GM19351 (cell line): ENCODE results near the gene INTS3.
"Not testable (repeated sequence)": the region's sequence is repeated elsewhere in the genome, so short reads cannot be mapped to it uniquely, and the experiment has no call there.

Source experiments
- ATAC-seq: cut with Tn5 transposase; IDR thresholded peaks from one replicate; pipeline ENCODE4 v1.9.1; 2021; ENCODE audit warnings: mild to moderate bottlenecking, moderate library complexity; ENCODE audit not compliant: unreplicated experiment

INTS3 gene

GRCh38 chr1:153778051-153778823 is 50.4 kb downstream of the INTS3 start:
- no peak for ATAC-seq

GRCh38 chr1:153778824-153779519 is 51.1 kb downstream of the INTS3 start:
- no peak for ATAC-seq

GRCh38 chr1:153779781-153780541 is 52.1 kb downstream of the INTS3 start:
- ATAC-seq: no peak

GRCh38 chr1:153780551-153780950 is 52.7 kb downstream of the INTS3 start:
- ATAC-seq: no peak

GRCh38 chr1:153782648-153783047 is 54.8 kb downstream of the INTS3 start:
- not testable (repeated sequence) for ATAC-seq

GRCh38 chr1:153783233-153784190 is 55.7 kb downstream of the INTS3 start:
- ATAC-seq: peak; percentile 83

- ATAC-seq: no peak
Measured at GRCh38 chr1:153786038-153786790, 58.4 kb downstream of the INTS3 start.

GRCh38 chr1:153789478-153790034 is 61.7 kb downstream of the INTS3 start:
- ATAC-seq: no peak

GRCh38 chr1:153790313-153790965 is 62.6 kb downstream of the INTS3 start:
- ATAC-seq: no peak

- ATAC-seq: peak; percentile 96
Measured at GRCh38 chr1:153790966-153791647, 63.3 kb downstream of the INTS3 start.

GRCh38 chr1:153791648-153792253 is 63.9 kb downstream of the INTS3 start:
- ATAC-seq: peak; percentile 24

- no peak for ATAC-seq
Measured at GRCh38 chr1:153792631-153793041, 64.8 kb downstream of the INTS3 start.

- no peak for ATAC-seq
Measured at GRCh38 chr1:153793261-153793972, 65.6 kb downstream of the INTS3 start.

- ATAC-seq: no peak
Measured at GRCh38 chr1:153793973-153794615, 66.2 kb downstream of the INTS3 start.

GRCh38 chr1:153794624-153795329 is 66.9 kb downstream of the INTS3 start:
- ATAC-seq: no peak

- no peak for ATAC-seq
Measured at GRCh38 chr1:153795330-153795837, 67.5 kb downstream of the INTS3 start.
